GM10248 (cell line): ENCODE results near the gene PALLD.

Source experiments
- CTCF ChIA-PET: fragments of 300-600 bp; sonication (Branson Sonifier 250); formaldehyde crosslinking; extraction: SDS; loops from one replicate; lab custom pipeline; 2021; ENCODE audit warnings: antibody characterized with exemption; lab: Yijun Ruan, JAX
- POLR2A ChIA-PET: fragments of 350-650 bp; sonication (Branson Sonifier 250); formaldehyde crosslinking; extraction: SDS; loops from one replicate; lab custom pipeline; 2020; ENCODE audit warnings: antibody characterized with exemption; lab: Yijun Ruan, JAX
- DNase-seq: peaks from one replicate; pipeline ENCODE4 v3.0.0; 2012; ENCODE audit errors: extremely low spot score
- TF ChIP-seq, protein P1 (sequence below): IDR thresholded peaks from 2 replicates; pipeline ENCODE4 v1.5.1; 2012; ENCODE audit warnings: mild to moderate bottlenecking, low read depth; ENCODE audit errors: extremely low read depth, missing control alignments, control extremely low read depth

The PALLD gene

DNA sequence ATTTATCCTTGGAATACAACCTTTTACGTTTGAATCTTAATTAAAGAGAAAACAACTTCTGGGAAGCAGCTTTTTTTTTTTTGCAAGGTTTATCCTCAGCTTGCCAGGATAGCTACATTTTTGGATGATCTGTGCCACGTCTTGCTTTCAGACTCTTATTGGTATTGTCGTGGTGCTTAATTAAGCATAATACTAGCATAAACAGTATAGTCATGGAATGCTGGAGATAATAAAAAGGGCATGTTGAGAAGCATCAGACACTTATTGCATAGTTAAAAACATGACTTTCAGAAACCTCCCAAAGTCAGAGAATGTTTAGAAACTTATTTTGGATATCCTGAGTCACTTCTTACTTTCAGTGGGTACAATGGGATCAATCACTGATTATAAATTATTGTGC, 77.0 kb downstream of the PALLD start:
- DNase-seq, result no peak
- CTCF ChIA-PET, result interaction anchor here (1.4 to 2.0 kb wide), 2 partner anchors 12 to 31 kb away, joined by 3 to 8 read pairs; no protein-coding TSS in a partner anchor
- POLR2A ChIA-PET, result no interaction called here

DNA sequence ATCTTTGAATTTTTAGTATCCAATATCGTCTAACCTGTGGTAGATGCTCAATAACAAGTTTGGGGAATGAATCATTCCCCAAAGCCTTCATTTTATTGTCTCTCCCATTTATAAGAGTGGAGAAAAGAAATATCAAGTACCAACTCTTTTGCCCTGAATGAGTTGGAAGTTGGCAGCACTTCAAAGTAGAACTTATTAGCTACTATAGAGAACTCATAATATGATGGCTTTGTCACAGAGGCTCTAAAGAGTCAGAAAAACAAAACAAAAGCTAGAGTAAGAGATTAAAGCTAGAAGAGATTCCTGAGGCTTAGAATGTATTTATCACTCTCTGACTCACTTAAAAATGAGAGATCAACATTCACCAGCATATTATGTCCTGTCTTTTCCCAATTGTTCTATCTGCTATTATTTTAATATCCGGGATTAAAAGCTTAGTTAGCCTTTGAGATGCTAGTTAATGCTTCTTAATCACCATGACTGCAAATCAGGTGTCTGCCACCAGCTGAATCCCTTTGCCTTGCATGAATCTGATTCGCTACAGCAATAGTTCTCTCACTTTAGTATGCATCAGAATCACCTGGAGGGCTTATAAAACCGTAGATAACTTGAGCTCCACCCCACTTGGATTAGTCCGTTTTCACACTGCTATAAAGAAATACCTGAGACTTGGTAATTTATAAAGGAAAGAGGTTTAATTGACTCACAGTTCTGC, 77.9 kb downstream of the PALLD start:
- no peak for DNase-seq
- ChIA-PET POLR2A (no interaction called here), CTCF (interaction anchor here (1.3 to 2.0 kb wide), 4 partner anchors 8 to 30 kb away, joined by 3 to 8 read pairs (median 4); no protein-coding TSS in a partner anchor)
- TF ChIP-seq, protein P1, sequence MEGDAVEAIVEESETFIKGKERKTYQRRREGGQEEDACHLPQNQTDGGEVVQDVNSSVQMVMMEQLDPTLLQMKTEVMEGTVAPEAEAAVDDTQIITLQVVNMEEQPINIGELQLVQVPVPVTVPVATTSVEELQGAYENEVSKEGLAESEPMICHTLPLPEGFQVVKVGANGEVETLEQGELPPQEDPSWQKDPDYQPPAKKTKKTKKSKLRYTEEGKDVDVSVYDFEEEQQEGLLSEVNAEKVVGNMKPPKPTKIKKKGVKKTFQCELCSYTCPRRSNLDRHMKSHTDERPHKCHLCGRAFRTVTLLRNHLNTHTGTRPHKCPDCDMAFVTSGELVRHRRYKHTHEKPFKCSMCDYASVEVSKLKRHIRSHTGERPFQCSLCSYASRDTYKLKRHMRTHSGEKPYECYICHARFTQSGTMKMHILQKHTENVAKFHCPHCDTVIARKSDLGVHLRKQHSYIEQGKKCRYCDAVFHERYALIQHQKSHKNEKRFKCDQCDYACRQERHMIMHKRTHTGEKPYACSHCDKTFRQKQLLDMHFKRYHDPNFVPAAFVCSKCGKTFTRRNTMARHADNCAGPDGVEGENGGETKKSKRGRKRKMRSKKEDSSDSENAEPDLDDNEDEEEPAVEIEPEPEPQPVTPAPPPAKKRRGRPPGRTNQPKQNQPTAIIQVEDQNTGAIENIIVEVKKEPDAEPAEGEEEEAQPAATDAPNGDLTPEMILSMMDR, result no peak

More for the DNA sequence above, 77.0 kb downstream of the PALLD start:
- TF ChIP-seq, protein P1, result no peak

DNA sequence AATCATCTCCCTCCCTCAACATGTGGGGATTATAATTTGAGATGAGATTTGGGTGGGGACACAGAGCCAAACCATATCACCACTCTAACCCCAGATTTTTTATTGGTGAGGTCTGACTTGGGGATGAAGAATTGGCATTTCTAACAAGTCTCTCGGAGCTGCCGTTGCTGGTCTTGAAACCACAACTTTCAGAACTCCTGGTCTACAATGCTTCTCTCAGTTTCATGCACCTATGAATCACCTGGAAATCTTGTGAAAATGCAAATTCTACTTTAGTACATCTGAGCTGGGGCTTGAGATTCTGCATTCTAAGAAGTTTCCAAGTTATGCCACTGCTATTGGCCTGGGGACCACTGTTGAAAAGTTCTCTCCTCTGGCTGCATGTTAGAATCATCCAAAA, 78.6 kb downstream of the PALLD start:
- no peak for DNase-seq
- ChIA-PET CTCF (interaction anchor here (1.3 to 2.0 kb wide), 3 partner anchors 9 to 15 kb away, joined by 3 to 8 read pairs (median 6); no protein-coding TSS in a partner anchor), POLR2A (no interaction called here)
- TF ChIP-seq, protein P1, result no peak

DNA sequence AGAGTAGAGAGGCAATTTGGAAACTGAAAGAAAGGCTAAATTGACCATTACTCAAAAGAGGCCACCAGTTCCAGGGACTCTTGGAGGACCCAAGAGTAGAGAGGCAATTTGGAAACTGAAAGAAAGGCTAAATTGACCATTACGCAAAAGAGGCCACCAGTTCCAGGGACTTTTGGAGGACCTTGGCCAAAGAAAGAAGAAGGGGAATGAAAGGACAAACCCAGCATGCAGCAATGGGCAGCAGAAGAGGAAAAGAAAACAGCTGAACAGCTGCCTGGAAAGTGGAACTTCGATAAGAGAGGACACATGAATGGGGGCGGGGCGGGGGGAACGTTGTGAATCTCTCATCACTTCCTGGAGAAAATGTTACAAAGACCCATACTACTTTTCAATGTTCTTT, 80.8 kb downstream of the PALLD start:
- CTCF ChIA-PET, result no interaction called here
- TF ChIP-seq, protein P1, result no peak
- POLR2A ChIA-PET, result no interaction called here
- DNase-seq, result no peak

DNA sequence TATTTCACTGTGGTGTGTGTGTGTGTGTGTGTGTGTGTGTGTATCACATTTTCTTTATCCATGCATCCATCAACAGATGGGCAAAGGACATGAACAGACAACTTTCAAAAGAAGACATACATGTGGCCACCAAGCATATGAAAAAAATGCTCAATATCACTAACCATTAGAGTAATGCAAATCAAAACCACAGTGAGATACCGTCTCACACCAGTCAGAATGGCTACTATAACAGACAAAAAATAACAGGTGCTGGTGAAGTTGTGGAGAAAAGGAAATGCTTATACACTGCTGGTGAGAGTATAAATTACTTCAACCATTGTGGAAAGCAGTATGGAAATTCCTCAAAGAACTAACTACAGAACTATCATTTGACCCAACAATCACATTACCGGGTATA, 83.4 kb downstream of the PALLD start:
- TF ChIP-seq, protein P1, result no peak
- ChIA-PET CTCF (no interaction called here), POLR2A (no interaction called here)
- DNase-seq, result no peak

DNA sequence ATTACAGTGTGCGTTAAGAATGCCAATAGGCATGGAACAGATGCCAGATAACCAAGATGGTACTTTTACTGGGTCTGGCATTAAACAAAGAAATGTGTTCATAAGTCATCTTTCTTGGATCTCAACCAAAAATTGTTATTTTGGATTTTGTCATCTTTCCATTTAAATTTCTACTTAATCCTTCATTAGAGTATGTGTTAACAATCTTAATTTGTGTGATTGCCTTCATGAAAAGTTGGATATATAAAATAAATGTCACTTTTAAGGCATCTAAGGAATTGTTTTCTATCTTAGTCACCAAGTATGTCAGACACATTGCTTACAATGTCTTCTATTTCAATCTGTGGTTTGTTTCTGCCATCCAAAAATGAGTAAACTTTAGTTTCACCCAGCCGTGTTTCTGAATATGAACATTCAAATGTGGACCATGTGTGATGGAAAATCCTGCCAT, 87.5 kb downstream of the PALLD start:
- ChIA-PET CTCF (no interaction called here), POLR2A (no interaction called here)
- DNase-seq, result no peak
- TF ChIP-seq, protein P1, result no peak
